Loucy (cell line): ENCODE results near the gene SPPL3.

Experiments used
- EZH2phosphoT487 ChIP-seq: fragments of 200-600 bp; IDR thresholded peaks from 2 replicates; pipeline ENCODE4 v1.6.1; 2018; ENCODE audit warnings: antibody characterized with exemption, mild to moderate bottlenecking, moderate library complexity, borderline replicate concordance
- TF ChIP-seq, protein P1 (sequence below): fragments of 200-600 bp; sonication (generic); conservative IDR thresholded peaks from 2 replicates; pipeline ENCODE4 v1.5.1; 2014; ENCODE audit warnings: mild to moderate bottlenecking, antibody characterized with exemption, low read length

DNA sequence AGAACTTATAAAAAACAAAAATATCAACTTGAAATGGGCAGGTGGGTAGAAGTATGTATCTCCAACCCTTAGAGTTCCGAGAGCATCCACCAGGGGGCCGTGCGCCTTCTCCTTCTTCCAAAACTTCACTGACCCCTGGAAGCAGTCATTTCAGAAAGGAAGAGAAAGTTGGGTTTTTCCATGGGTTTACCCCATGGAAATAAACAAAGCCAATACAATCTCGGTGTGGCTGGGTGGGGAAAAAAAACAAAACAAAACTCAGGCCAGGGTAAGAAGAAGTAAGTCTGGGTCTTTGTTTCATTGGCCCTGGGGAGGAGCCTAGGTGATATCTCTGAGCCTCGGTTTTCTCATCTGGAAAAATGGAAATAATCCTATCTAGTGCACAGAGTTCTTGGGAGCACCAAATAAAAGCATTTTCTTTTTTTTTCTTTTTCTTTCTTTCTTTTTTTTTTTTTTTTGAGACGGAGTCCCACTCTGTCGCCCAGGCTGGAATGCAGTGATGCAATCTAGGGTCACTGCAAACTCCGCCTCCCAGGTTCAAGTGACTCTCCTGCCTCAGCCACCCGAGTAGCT, 40.6 kb upstream of the SPPL3 start:
- TF ChIP-seq, protein P1, sequence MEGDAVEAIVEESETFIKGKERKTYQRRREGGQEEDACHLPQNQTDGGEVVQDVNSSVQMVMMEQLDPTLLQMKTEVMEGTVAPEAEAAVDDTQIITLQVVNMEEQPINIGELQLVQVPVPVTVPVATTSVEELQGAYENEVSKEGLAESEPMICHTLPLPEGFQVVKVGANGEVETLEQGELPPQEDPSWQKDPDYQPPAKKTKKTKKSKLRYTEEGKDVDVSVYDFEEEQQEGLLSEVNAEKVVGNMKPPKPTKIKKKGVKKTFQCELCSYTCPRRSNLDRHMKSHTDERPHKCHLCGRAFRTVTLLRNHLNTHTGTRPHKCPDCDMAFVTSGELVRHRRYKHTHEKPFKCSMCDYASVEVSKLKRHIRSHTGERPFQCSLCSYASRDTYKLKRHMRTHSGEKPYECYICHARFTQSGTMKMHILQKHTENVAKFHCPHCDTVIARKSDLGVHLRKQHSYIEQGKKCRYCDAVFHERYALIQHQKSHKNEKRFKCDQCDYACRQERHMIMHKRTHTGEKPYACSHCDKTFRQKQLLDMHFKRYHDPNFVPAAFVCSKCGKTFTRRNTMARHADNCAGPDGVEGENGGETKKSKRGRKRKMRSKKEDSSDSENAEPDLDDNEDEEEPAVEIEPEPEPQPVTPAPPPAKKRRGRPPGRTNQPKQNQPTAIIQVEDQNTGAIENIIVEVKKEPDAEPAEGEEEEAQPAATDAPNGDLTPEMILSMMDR, result peak; percentile 83
- TF ChIP-seq EZH2phosphoT487, result no peak
